HL-60 (cell line): ENCODE data around the gene GLTP.

Experiments used
- GABPA ChIP-seq: IDR thresholded peaks from 2 replicates; pipeline ENCODE4 v1.6.1; 2012; ENCODE audit warnings: low read depth
- POLR2AphosphoS5 ChIP-seq: IDR thresholded peaks from 2 replicates; pipeline ENCODE4 v1.6.1; 2012; ENCODE audit warnings: low read depth
- TF ChIP-seq, protein P1 (sequence below): IDR thresholded peaks from one replicate; pipeline ENCODE4 v1.5.1; 2011; ENCODE audit warnings: low read length, control low read depth, inconsistent platforms; ENCODE audit not compliant: insufficient read depth
- TF ChIP-seq, protein P2 (sequence below): IDR thresholded peaks from 2 replicates; pipeline ENCODE4 v1.6.1; 2012; ENCODE audit warnings: low read depth; ENCODE audit not compliant: insufficient replicate concordance

DNA sequence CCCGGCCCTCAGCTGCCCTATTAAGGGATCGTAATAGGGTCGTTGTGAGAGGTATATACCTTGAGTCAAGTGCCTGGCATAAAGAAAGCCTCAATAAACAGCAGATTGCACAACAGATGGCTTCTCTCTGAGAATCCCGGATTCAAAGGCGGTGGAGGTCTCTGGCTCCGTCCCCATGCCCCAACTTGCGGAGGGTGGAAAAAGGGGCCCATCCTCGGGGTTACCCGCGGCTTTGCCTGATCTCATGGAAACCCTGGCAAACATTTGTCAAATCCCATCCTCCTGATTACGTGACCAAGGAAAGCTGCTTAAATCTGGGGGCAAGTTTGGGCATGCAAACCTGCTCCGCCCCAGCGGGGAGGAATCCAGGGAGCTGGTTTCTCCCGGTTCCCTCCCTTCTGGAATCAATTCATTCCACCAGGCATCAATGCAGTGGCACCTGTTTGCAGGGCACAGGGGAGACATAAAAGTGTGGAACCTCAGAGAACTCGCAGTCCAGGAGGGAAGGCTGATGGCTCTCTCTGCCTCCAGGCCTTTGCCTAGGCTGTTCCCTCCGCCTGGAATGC lies 59.4 kb downstream of the GLTP start:
- TF ChIP-seq POLR2AphosphoS5 (no peak), GABPA (no peak)
- TF ChIP-seq, protein P1, sequence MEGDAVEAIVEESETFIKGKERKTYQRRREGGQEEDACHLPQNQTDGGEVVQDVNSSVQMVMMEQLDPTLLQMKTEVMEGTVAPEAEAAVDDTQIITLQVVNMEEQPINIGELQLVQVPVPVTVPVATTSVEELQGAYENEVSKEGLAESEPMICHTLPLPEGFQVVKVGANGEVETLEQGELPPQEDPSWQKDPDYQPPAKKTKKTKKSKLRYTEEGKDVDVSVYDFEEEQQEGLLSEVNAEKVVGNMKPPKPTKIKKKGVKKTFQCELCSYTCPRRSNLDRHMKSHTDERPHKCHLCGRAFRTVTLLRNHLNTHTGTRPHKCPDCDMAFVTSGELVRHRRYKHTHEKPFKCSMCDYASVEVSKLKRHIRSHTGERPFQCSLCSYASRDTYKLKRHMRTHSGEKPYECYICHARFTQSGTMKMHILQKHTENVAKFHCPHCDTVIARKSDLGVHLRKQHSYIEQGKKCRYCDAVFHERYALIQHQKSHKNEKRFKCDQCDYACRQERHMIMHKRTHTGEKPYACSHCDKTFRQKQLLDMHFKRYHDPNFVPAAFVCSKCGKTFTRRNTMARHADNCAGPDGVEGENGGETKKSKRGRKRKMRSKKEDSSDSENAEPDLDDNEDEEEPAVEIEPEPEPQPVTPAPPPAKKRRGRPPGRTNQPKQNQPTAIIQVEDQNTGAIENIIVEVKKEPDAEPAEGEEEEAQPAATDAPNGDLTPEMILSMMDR = no peak
- TF ChIP-seq, protein P2, sequence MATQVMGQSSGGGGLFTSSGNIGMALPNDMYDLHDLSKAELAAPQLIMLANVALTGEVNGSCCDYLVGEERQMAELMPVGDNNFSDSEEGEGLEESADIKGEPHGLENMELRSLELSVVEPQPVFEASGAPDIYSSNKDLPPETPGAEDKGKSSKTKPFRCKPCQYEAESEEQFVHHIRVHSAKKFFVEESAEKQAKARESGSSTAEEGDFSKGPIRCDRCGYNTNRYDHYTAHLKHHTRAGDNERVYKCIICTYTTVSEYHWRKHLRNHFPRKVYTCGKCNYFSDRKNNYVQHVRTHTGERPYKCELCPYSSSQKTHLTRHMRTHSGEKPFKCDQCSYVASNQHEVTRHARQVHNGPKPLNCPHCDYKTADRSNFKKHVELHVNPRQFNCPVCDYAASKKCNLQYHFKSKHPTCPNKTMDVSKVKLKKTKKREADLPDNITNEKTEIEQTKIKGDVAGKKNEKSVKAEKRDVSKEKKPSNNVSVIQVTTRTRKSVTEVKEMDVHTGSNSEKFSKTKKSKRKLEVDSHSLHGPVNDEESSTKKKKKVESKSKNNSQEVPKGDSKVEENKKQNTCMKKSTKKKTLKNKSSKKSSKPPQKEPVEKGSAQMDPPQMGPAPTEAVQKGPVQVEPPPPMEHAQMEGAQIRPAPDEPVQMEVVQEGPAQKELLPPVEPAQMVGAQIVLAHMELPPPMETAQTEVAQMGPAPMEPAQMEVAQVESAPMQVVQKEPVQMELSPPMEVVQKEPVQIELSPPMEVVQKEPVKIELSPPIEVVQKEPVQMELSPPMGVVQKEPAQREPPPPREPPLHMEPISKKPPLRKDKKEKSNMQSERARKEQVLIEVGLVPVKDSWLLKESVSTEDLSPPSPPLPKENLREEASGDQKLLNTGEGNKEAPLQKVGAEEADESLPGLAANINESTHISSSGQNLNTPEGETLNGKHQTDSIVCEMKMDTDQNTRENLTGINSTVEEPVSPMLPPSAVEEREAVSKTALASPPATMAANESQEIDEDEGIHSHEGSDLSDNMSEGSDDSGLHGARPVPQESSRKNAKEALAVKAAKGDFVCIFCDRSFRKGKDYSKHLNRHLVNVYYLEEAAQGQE = no peak
